Hematopoietic multipotent progenitor cell treated with erythropoietin and hydrocortisone succinate and interleukin-3 and kit ligand, for 8 days (in vitro differentiated cells): Measurements from ENCODE around the gene P2RY8.
"Not testable (repeated sequence)": the region's sequence is repeated elsewhere in the genome, so short reads cannot be mapped to it uniquely, and the experiment has no call there.

Experiments
- DNase-seq: peaks from one replicate; pipeline ENCODE4 v3.0.0-alpha.2; 2015

The P2RY8 gene

DNA sequence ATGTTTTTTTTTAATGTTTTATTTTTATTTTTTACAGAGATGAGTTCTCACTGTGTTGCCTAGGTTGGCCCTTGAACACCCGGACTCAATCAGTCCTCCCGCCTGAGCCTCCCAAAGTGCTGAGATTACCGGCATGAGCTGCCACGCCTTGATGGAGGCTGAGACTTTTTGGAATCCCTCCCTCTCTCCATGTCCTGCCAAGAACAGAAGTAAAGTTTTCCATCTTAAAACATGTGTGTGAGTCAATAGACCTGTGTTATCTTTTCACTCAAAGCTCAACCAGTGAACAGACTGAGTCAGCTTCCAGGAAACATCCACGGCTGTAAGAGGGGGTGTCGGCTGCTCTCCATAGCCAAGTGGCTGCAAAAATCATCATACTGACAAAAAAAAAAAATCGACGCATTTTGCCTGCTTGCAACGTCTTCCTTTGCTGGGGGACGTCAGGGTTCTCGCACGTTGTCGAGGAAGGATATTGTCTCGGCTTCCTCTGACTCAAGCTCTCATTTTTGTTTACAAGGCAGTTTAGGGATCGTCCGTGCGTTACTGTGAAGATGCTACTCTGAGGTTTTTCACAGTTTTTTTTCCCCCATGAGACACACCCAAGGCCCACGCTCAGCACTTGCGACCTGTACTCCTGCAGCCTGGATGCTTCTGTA, 74.3 kb downstream of the P2RY8 start:
- DNase-seq, result peak; percentile 91

DNA sequence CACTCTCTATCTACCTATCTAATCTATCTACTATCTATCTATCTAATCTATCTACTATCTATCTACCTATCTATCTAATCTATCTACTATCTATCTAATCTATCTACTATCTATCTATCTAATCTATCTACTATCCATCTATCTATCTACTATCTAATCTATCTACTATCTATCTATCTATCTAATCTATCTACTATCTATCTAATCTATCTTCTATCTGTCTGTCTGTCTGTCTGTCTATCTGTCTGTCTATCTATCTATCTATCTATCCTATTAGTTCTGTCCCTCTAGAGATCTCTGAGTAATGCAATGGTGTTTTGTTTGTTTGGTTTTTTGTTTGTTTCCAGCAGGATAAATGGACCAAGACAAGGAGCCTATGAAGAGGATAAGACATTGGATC, 74.9 kb downstream of the P2RY8 start:
- no peak for DNase-seq

DNA sequence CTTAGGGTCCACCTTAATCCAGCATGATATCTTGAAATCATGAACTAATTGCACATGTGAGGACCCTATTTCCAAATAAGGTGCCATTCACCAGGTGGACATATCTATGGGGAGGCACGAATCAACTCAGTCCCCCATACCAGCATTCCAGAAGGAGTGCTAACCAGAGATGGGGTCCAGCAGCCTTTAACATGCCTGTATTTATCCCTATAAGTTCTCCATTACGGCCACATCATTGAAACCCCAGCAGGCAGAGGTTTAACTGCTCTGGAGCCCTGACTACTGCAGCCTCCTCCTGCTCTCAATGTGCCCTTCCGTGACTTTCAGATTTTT, 81.1 kb downstream of the P2RY8 start:
- DNase-seq, result no peak

DNA sequence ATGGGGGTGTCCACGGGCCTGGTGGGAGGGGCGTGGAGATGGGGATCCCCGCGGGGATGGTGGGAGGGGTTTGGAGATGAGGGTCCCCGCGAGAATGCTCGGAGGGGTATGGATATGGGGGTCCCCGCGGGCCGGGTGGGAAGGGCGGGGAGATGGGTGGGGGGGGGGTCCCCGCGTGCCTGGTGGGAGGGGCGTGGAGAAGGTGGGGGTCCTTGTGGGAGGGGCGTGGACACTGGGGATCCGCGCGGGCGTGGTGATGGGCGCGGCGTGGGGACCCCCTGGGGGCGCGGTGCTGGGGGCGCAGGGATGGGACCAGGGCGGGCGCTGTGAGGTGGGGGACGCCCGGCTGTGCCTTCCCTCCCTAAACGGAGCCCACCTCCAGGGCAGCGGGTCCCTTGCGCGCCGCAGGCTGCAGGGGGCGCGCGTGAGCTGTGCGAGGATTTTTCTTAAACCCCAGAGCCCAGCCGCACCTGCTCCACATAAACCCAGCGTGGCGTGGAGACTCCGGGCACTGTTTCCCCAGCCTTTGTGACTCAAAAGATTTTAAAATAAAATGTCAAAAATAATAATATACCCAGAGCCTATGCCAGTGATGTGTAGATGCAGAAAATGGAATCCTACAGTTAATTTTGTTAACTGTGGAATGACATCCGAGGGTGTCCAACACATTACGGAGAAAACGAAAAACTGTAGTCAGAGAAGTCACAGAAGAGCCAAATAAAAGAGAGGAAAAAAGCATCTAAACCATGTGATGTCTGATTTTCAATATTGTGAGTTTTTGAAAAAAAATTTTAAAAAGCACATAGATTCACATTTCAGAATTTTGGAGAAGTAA, 82.8 kb downstream of the P2RY8 start:
- peak; percentile 85 for DNase-seq

DNA sequence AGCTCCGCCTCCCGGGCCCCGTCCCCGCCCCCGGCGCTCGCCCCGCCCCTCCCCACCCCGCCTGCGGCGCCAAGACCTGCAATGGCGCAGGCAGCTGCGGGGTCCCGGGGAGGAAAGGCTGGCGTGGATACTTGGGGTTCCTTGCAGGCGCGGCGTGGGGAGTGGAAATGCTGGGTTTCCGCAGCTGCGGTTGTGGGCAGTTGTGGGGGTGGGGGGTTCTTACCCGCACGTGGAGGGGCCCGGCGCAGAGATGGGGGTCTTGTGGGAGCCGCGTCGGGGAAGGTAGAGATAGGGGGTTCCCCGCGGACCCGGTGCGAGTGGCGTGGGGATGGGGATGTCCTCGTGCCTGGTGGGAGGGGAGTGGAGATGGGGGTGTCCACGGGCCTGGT, 83.6 kb downstream of the P2RY8 start:
- DNase-seq, result no peak

DNA sequence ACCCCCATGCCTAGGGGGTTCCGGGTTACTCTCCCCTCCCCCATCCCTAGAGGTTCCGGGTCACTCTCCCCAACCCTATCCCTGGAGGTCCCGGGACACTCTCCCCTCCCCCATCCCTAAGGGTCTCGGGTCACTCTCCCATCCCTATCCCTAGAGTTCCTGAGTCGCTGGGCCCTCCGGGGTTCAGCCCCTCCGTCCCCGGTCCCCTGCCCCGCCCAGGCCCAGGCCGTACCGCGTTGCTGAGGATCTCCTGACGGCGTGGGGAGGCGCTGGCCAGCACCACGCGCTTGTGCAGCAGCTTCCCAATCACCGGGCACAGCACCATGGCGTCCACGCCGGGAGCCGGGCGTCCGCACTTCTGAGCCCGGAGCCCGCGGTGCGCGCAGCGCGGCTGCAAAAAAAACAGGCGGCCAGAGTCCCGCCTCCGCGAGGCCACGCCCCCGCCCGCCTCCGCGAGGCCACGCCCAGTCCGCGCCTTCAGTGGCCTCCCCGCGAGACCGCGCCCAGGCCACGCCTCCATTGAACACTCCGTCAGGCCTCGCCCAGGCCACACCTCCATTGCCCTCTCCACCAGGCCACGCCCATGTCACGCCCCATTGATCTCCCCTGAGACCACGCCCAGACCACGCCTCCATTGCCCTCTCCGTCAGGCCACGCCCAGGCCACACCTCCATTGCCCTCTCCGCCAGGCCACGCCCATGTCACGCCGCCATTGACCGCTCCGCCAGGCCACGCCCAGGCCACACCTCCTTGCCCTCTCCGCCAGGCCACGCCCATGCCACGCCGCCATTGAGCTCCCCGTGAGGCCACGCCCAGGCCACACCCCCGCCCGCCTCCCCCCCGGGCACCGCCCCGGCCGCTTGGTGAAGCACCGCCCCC, 84.2 kb downstream of the P2RY8 start, which contains the start of gene ASMTL:
Gene ASMTL, minus strand, starts transcription at position 394 of the 879 bp plus-strand sequence. Its CDS starts 69 bp downstream, at position 325.
- peak; percentile 97 for DNase-seq

DNA sequence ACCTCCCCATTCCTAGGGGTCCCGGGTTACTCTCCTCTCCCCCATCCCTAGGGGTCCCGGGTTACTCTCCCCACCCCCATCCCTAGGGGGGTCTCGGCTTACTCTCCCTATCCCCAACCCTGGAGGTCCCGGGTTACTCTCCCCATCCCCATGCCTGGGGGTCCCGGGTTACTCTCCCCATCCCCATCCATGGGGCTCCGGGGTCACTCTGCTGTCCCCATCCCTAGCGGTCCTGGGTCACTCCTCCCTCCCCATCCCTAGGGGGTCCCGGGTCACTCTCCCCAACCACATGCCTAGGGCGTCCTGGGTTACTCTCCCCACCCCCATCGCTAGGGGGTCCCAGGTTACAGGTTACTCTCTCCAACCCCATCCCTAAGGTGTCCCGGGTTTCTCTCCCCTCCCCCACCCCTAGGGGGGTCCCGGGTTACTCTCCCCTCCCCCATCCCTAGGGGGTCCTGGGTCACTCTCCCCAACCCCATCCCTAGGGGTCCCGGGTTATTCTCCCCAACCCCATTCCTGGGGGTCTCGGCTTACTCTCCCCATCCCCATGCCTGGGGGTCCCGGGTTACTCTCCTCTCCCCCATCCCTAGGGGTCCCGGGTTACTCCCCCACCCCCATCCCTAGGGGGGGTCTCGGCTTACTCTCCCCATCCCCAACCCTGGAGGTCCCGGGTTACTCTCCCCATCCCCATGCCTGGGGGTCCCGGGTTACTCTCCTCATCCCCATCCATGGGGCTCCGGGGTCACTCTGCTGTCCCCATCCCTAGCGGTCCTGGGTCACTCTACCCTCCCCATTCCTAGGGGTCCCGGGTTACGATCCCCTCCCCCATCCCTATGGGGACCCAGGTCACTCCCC, 85.1 kb downstream of the P2RY8 start:
- no peak for DNase-seq

DNA sequence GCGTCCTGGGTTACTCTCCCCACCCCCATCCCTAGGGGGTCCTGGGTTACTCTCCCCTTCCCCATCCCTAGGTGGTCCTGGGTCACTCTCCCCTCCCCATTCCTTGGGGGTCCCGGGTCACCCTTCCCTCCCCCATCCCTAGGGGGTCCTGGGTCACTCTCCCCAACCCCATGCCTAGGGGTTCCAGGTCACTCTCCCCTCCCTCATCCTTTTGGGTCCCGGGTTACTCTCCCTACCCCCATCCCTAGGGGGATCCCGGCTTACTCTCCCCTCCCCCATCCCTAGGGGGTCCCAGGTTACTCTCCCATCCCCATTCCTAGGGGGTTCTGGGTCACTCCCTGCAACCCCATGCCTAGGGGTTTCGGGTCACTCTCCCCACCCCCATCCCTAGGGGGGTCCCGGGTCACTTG, 85.7 kb downstream of the P2RY8 start:
- DNase-seq, result no peak

DNA sequence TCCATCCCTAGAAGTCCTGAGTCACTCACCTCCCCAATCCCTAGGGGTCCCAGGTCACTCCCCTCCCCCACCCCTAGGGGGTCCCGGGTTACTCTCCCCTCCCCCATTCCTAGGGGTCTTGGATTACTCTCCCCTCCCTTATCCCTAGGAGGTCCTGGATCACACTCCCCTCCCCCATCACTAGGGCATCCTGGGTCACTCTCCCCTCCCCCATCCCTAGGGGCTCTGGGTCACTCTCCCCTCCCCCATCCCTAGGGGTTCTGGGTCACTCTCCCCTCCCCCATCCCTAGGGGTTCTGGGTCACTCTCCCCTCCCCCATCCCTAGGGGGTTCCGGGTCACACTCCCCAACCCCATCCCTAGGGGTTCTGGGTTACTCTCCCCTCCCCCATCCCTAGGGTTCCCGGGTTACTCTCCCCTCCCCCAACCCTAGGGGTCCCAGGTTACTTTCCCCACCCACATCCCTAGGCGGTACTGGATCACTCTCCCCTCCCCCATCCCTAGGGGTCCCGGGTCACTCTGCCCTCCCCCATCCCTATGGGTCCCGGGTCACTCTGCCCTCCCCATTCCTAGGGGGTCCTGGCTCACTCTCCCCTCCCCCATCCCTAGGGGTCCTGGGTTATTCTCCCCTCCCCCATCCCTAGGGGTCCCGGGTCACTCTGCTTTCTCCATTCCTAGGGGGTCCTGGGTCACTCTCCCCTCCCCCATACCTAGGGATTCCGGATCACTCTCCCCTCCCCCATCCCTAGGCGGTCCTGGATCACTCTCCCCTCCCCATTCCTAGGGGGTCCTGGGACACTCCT, 86.4 kb downstream of the P2RY8 start:
- DNase-seq, result no peak

DNA sequence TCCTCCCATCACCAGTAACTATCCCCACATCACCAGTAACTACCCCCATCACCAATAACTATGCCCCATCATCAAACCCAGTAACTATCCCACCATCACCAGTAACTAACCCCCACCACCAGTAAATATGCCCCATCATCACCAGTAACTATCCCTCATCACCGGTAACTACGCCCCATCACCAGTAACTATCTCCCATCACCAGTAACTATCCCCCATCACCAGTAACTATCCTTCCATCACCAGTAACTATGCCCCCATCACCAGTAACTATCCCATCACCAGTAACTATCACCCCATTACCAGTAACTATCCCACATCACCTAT, 87.2 kb downstream of the P2RY8 start:
- no peak for DNase-seq

DNA sequence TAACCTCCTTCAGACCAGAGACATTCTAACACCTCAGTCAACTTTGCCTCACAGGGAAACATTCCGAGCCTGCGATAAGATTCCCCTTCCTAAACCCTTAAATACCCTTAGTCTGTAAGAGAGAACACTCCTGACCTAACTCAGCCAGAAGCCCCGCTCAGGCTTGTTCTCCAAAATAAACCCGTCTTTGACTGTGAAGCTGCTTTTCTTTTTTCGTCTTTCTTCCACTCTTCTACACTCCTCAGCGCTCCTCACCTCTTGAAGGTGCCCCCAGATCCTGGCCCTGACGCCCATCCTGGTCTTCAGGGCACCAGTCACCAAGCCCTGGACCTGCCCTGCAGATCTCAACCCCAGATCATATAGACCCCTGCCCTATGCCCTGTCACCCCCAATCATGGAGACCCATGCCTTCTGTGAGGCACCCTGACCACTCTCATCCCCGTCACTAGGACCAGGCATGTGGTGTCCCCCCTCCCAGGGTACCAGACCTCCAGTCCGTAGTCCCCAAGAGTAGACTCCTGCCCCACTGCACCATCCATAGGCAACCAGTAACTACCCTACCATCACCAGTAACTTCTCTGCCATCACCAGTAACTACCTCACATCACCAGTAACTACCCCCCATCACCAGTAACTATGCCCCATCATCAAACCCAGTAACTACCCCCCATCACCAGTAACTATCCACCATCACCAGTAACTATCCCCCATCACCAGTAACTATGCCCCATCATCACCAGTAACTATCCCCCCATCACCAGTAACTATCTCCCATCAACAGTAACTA, 87.8 kb downstream of the P2RY8 start:
- no peak for DNase-seq

DNA sequence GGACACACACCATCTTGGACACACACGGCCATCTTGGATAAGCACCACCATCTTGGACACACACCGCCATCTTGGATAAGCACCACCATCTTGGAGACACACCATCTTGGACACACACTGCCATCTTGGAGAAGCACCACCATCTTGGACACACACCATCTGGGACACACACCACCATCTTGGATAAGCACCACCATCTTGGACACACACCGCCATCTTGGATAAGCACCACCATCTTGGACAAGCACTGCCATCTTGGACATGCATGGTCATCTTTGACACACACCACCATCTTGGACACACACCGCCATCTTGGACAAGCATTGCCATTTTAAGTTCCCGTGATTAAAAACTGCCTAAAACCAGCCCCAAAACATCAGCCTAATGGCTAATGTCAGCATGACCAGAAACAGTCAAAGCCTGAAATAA, 88.4 kb downstream of the P2RY8 start:
- not testable (repeated sequence) for DNase-seq

DNA sequence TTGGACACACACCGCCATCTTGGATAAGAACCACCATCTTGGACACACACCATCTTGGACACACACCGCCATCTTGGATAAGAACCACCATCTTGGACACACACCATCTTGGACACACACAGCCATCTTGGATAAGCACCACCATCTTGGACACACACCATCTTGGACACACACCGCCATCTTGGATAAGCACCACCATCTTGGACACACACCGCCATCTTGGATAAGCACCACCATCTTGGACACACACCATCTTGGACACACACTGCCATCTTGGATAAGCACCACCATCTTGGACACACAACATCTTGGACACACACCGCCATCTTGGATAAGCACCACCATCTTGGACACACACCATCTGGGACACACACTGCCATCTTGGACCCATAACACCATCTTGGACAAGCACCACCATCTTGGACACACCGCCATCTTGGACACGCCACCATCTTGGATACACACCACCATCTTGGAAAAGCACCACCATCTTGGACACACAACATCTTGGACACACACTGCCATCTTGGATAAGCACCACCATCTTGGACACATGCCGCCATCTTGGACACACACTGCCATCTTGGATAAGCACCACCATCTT, 88.9 kb downstream of the P2RY8 start:
- DNase-seq, result not testable (repeated sequence)

DNA sequence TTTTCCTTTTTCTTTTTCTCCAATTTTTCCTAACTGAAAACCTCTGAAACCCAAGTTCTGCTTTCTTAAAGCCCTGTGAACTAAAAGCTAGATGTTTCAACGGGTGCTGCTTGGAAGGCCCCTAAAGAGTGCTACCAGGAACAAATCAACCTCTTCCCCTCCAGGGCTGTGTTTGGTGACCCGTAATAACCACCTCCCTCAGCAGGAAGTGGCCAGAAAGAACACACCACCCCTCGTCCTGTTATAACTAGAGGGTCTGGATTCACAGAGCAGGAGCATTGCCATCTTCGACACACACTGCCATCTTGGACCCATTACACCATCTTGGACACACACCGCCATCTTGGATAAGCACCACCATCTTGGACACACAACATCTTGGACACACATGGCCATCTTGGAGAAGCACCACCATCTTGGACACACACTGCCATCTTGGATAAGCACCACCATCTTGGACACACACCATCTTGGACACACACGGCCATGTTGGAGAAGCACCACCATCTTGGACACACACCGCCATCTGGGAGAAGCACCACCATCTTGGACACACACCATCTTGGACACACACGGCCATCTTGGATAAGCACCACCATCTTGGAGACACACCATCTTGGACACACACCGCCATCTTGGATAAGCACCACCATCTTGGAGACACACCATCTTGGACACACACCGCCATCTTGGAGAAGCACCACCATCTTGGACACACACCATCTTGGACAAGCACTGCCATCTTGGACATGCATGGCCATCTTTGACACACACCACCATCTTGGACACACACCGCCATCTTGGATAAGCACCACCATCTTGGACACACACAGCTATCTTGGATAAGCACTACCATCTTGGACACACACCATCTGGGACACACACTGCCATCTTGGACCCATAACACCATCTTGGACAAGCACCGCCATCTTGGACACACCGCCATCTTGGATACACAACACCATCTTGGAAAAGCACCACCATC, 89.7 kb downstream of the P2RY8 start:
- peak; percentile 24 for DNase-seq

DNA sequence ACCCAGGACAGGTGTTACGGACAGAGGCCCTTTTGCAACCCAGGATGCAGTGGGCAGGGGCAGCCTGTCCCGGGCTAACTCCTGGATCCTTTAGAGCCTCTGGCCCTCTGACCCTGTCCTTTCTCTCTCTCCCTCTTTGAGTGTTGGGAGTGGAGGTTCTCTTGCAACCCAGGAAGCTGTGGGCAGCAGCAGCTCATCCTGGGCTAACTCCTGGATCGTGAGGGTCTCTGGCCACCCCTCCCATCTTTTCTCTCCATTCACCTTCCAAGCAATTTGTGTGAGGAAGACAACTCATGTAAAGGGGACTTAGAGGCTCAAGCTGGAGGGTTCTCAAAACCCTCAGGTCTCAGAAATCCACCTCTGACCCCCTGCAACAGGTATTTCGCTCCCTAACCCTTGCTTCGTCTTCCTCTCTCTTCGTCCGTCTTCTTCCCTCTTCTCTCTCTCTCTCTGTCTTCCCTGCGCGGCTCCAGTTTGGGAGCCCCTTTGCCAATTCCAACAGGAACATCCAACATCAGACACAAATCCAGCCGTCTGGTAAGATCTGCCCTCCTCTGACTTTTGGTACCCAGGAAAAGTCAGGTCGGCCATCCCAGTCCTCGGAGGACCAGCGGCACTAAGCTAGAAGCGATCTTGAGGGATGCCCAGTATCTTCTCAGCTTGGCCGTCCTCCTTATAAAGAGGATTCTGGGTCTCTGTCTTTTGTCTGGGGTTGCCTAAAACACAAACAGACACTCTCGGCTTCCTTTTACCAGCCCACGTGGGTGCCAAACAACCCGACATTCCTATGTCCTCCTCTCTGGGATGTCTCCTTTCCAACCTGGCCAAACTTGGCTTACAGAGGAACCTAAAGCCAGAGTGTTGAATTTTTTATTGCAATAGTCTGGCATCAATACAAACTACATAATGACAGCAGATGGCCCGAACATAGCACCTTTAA, 92.2 kb downstream of the P2RY8 start:
- DNase-seq, result no peak

DNA sequence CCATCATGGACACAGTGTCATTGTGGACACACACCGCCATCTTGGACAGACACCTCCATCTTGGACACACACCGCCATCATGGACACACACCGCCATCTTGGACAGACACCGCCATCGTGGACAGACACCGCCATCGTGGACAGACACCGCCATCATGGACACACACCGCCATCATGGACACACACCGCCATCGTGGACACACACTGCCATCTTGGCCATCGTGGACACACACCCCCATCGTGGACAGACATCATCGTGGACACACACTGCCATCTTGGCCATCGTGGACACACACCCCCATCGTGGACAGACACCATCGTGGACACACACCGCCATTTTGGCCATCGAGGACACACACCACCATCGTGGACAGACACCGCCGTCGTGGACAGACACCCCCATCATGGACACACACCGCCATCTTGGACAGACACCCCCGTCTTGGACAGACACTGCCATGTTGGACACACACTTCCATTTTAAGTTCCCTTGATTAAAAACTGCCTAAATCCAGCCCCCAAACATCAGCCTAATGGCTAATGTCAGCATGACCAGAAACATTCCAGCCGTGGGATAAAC, 93.4 kb downstream of the P2RY8 start:
- no peak for DNase-seq

DNA sequence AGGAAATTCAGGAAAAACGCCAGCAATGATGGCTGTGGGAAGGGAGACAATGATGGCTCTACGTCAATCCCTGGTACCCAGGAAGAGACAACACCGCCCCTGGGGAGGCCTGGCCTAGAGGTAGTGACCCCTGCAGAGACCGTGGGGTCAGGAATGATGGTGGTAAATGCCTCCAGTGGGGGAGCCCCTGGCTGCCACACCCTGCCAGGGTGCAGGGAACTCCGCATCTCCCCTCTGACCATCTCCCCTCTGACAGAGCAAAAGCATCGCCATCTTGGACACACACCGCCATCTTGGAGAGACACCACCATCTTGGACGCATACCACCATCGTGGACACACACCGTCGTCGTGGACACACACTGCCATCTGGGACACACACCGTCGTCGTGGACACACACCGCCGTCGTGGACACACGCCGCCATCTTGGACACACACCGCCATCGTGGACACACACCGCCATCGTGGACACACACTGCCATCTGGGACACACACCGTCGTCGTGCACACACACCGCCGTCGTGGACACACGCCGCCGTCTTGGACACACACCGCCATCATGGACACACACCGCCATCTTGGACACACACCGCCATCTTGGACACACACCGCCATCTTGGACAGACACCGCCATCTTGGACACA, 94.1 kb downstream of the P2RY8 start:
- DNase-seq, result no peak
